ENCODE results near the gene PSMC4.
"Not testable (repeated sequence)": the region's sequence is repeated elsewhere in the genome, so short reads cannot be mapped to it uniquely, and the experiment has no call there.

The PSMC4 gene

DNA sequence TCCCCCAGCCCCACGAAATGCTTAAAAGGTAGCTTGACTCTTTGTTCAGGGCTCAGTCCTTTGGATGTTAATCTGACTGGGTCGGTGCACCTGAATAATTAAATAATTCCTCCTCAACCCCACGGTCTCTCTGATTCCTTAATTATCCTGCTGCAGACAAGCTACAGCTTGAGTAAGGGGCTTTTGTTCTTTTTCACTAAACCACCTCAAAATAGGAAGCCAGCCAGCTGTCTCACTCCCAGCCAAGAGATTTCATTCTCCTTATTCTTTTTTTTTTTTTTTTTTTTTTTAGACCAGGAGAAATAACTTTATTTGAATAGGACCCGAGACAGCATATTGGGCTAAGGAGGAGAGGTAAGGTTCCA lies 28.6 kb upstream of the PSMC4 start:
- Histone ChIP-seq H3K36me3 (ENCODE audit: control insufficient read depth, insufficient read depth, low read length) (no peaks in the 10 kb centered on the region), H3K9me3 (ENCODE audit: control insufficient read depth, low read length) (no peaks in the 10 kb centered on the region), H3K4me1 (ENCODE audit: control insufficient read depth, insufficient read depth, low read length) (peaks cover 8% of the 10 kb centered on the region), H3K27me3 (ENCODE audit: control insufficient read depth, insufficient read depth, low read length, poor library complexity, severe bottlenecking) (no peaks in the 10 kb centered on the region), H3K4me3 (ENCODE audit: insufficient read depth, low read depth, low read length) (no peak overlapping the region), H3K27ac (ENCODE audit: insufficient read depth, low read depth, low read length, poor library complexity, severe bottlenecking) (peak overlapping the region; percentile 17)
- 74 to 77% methylated on average over 3 to 4 of the region's 4 CpGs for WGBS, 2 experiments

DNA sequence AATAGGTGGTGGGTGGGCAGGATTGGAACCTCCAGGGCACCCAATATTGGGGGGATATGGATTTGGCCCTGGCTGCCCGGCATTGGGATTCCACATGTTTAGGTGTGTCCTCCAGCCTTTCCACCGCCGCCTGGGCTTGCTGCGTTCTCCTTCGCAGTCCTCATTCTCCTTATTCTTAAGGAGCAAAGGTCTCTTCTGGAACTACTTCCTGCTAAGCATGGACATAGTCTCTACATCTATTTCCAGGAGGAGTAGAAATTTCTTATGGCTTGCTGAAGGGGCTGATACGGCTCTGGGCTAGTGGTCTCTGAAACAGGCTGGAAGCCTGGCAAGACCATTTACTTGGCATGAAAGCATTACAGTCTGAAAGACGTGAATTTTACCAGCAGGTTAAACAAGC lies 27.4 kb upstream of the PSMC4 start:
- H3K4me1 ChIP-seq (ENCODE audit: control insufficient read depth, insufficient read depth, low read length), result peaks cover 8% of the 10 kb centered on the region
- no peak overlapping the region for H3K27ac ChIP-seq (ENCODE audit: insufficient read depth, low read depth, low read length, poor library complexity, severe bottlenecking)
- 96% methylated on average over 7 of the region's 7 CpGs for WGBS, 2 experiments
- H3K4me3 ChIP-seq (ENCODE audit: insufficient read depth, low read depth, low read length), result no peak overlapping the region
- no peaks in the 10 kb centered on the region for H3K27me3 ChIP-seq (ENCODE audit: control insufficient read depth, insufficient read depth, low read length, poor library complexity, severe bottlenecking)
- no peaks in the 10 kb centered on the region for H3K36me3 ChIP-seq (ENCODE audit: control insufficient read depth, insufficient read depth, low read length)
- no peaks in the 10 kb centered on the region for H3K9me3 ChIP-seq (ENCODE audit: control insufficient read depth, low read length)

GRCh38 chr19:39946532-39946931 lies 24.4 kb upstream of the PSMC4 start:
- Histone ChIP-seq H3K9me3 (ENCODE audit: control insufficient read depth, low read length) (no peaks in the 10 kb centered on the region), H3K36me3 (ENCODE audit: control insufficient read depth, insufficient read depth, low read length) (no peaks in the 10 kb centered on the region), H3K4me1 (ENCODE audit: control insufficient read depth, insufficient read depth, low read length) (peaks cover 8% of the 10 kb centered on the region), H3K27me3 (ENCODE audit: control insufficient read depth, insufficient read depth, low read length, poor library complexity, severe bottlenecking) (no peaks in the 10 kb centered on the region), H3K27ac (ENCODE audit: insufficient read depth, low read depth, low read length, poor library complexity, severe bottlenecking) (no peak overlapping the region), H3K4me3 (ENCODE audit: insufficient read depth, low read depth, low read length) (no peak overlapping the region)
- WGBS, 2 experiments, result 87 to 92% methylated on average over 4 of the region's 4 CpGs

- Histone ChIP-seq H3K27me3 (ENCODE audit: control insufficient read depth, insufficient read depth, low read length, poor library complexity, severe bottlenecking) (no peaks in the 10 kb centered on the region), H3K4me1 (ENCODE audit: control insufficient read depth, insufficient read depth, low read length) (no peaks in the 10 kb centered on the region), H3K9me3 (ENCODE audit: control insufficient read depth, low read length) (no peaks in the 10 kb centered on the region), H3K36me3 (ENCODE audit: control insufficient read depth, insufficient read depth, low read length) (no peaks in the 10 kb centered on the region), H3K4me3 (ENCODE audit: insufficient read depth, low read depth, low read length) (no peak overlapping the region), H3K27ac (ENCODE audit: insufficient read depth, low read depth, low read length, poor library complexity, severe bottlenecking) (no peak overlapping the region)
- WGBS, 2 experiments, result 90 to 94% methylated on average over 2 of the region's 2 CpGs
These were observed 21.8 kb upstream of the PSMC4 start for GRCh38 chr19:39949026-39949747.

GRCh38 chr19:39951065-39951650 lies 19.8 kb upstream of the PSMC4 start:
- Histone ChIP-seq H3K4me3 (ENCODE audit: insufficient read depth, low read depth, low read length) (no peak overlapping the region), H3K27ac (ENCODE audit: insufficient read depth, low read depth, low read length, poor library complexity, severe bottlenecking) (no peak overlapping the region), H3K27me3 (ENCODE audit: control insufficient read depth, insufficient read depth, low read length, poor library complexity, severe bottlenecking) (no peaks in the 10 kb centered on the region), H3K4me1 (ENCODE audit: control insufficient read depth, insufficient read depth, low read length) (no peaks in the 10 kb centered on the region), H3K9me3 (ENCODE audit: control insufficient read depth, low read length) (no peaks in the 10 kb centered on the region), H3K36me3 (ENCODE audit: control insufficient read depth, insufficient read depth, low read length) (no peaks in the 10 kb centered on the region)
- WGBS, 2 experiments, result 94% methylated on average over 2 of the region's 2 CpGs

- H3K36me3 ChIP-seq (ENCODE audit: control insufficient read depth, insufficient read depth, low read length), result no peaks in the 10 kb centered on the region
- 81 to 86% methylated on average over 3 of the region's 3 CpGs for WGBS, 2 experiments
- no peaks in the 10 kb centered on the region for H3K9me3 ChIP-seq (ENCODE audit: control insufficient read depth, low read length)
- no peaks in the 10 kb centered on the region for H3K4me1 ChIP-seq (ENCODE audit: control insufficient read depth, insufficient read depth, low read length)
- no peak overlapping the region for H3K4me3 ChIP-seq (ENCODE audit: insufficient read depth, low read depth, low read length)
- H3K27me3 ChIP-seq (ENCODE audit: control insufficient read depth, insufficient read depth, low read length, poor library complexity, severe bottlenecking), result no peaks in the 10 kb centered on the region
- H3K27ac ChIP-seq (ENCODE audit: insufficient read depth, low read depth, low read length, poor library complexity, severe bottlenecking), result no peak overlapping the region
These were observed 19.3 kb upstream of the PSMC4 start for GRCh38 chr19:39951686-39952085.

GRCh38 chr19:39953915-39954314 lies 17.1 kb upstream of the PSMC4 start:
- no peaks in the 10 kb centered on the region for H3K4me1 ChIP-seq (ENCODE audit: control insufficient read depth, insufficient read depth, low read length)
- no peaks in the 10 kb centered on the region for H3K9me3 ChIP-seq (ENCODE audit: control insufficient read depth, low read length)

GRCh38 chr19:39957886-39958285 lies 13.1 kb upstream of the PSMC4 start:
- 89 to 94% methylated on average over 5 of the region's 5 CpGs for WGBS, 2 experiments

More at GRCh38 chr19:39953915-39954314, 17.1 kb upstream of the PSMC4 start:
- no peaks in the 10 kb centered on the region for H3K36me3 ChIP-seq (ENCODE audit: control insufficient read depth, insufficient read depth, low read length)
- WGBS, 2 experiments, result 86 to 91% methylated on average over 7 of the region's 7 CpGs
- no peaks in the 10 kb centered on the region for H3K27me3 ChIP-seq (ENCODE audit: control insufficient read depth, insufficient read depth, low read length, poor library complexity, severe bottlenecking)
- no peak overlapping the region for H3K4me3 ChIP-seq (ENCODE audit: insufficient read depth, low read depth, low read length)
- no peak overlapping the region for H3K27ac ChIP-seq (ENCODE audit: insufficient read depth, low read depth, low read length, poor library complexity, severe bottlenecking)

GRCh38 chr19:39958942-39959341 lies 12.0 kb upstream of the PSMC4 start:
- not testable (repeated sequence) for H3K4me3 ChIP-seq (ENCODE audit: insufficient read depth, low read depth, low read length); H3K9me3 ChIP-seq (ENCODE audit: control insufficient read depth, low read length); H3K27me3 ChIP-seq (ENCODE audit: control insufficient read depth, insufficient read depth, low read length, poor library complexity, severe bottlenecking); H3K27ac ChIP-seq (ENCODE audit: insufficient read depth, low read depth, low read length, poor library complexity, severe bottlenecking); H3K36me3 ChIP-seq (ENCODE audit: control insufficient read depth, insufficient read depth, low read length); H3K4me1 ChIP-seq (ENCODE audit: control insufficient read depth, insufficient read depth, low read length)
- 89 to 90% methylated on average over 3 of the region's 3 CpGs for WGBS, 2 experiments

More at GRCh38 chr19:39957886-39958285, 13.1 kb upstream of the PSMC4 start:
- H3K4me1 ChIP-seq (ENCODE audit: control insufficient read depth, insufficient read depth, low read length); H3K4me3 ChIP-seq (ENCODE audit: insufficient read depth, low read depth, low read length); H3K27ac ChIP-seq (ENCODE audit: insufficient read depth, low read depth, low read length, poor library complexity, severe bottlenecking); H3K9me3 ChIP-seq (ENCODE audit: control insufficient read depth, low read length); H3K27me3 ChIP-seq (ENCODE audit: control insufficient read depth, insufficient read depth, low read length, poor library complexity, severe bottlenecking); H3K36me3 ChIP-seq (ENCODE audit: control insufficient read depth, insufficient read depth, low read length): not testable (repeated sequence)

DNA sequence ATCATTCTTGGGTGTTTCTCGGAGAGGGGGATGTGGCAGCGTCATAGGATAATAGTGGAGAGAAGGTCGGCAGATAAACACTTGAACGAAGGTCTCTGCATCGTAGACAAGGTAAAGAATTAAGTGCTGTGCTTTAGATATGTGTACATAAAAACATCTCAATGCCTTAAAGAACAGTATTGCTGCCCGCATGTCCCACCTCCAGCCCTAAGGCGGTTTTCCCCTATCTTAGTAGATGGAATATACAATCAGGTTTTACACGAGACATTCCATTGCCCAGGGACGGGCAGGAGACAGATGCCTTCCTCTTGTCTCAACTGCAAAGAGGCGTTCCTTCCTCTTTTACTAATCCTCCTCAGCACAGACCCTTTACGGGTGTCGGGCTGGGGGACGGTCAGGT lies 11.6 kb upstream of the PSMC4 start:
- not testable (repeated sequence) for H3K27ac ChIP-seq (ENCODE audit: insufficient read depth, low read depth, low read length, poor library complexity, severe bottlenecking); H3K27me3 ChIP-seq (ENCODE audit: control insufficient read depth, insufficient read depth, low read length, poor library complexity, severe bottlenecking); H3K36me3 ChIP-seq (ENCODE audit: control insufficient read depth, insufficient read depth, low read length); H3K4me1 ChIP-seq (ENCODE audit: control insufficient read depth, insufficient read depth, low read length); H3K9me3 ChIP-seq (ENCODE audit: control insufficient read depth, low read length); H3K4me3 ChIP-seq (ENCODE audit: insufficient read depth, low read depth, low read length)
- 86 to 93% methylated on average over 8 of the region's 13 CpGs for WGBS, 2 experiments
